ENCODE data around the gene CELF6.

CELF6 gene

DNA sequence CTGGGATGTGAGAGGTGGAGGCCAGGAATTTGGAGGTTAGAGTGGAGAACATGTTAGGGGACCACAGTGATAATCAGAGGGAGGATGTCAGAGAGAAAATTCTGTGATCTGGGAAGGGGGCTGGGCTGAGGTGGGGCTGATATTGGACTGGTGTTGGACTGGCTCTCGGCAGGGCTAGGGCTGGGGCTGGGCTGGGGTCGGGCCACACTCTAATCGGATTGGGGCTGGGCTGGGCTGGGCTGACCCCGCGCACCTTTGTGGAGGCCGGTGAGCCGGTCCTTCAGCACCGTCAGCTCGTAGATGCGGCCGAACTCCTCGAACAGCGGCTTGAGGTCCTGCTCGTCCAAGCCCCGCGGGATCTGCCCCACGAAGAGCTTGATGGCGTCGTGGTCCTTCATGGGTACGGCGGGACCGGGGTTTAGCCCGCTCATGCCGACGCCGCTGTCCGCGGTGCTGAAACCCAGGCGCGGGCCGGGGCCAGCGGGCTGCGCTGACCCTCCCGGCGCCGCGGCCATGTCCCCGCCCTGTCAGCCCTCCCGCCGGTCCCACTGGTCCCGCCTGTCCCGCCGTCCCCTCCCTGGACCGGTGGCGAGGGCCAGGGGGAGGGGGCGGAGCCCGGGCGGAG lies 485 bp downstream of the CELF6 start:
- Histone ChIP-seq H3K9me3 (no peaks in the 10 kb centered on the region), H3K4me3 (ENCODE audit: low read depth in 1 of 2, low read length in 1 of 2) (peak overlapping the region; percentile 52 to 66), H3K27me3 (peaks cover 19% of the 10 kb centered on the region), H3K4me1 (ENCODE audit: control insufficient read depth in 1 of 2, insufficient read depth in 1 of 2, low read depth in 1 of 2, low read length in 1 of 2) (peaks cover 5 to 10% of the 10 kb centered on the region in 2 experiments), H3K36me3 (no peaks in the 10 kb centered on the region), H3K27ac (peak overlapping the region; percentile 74)
- TF ChIP-seq, protein P1, sequence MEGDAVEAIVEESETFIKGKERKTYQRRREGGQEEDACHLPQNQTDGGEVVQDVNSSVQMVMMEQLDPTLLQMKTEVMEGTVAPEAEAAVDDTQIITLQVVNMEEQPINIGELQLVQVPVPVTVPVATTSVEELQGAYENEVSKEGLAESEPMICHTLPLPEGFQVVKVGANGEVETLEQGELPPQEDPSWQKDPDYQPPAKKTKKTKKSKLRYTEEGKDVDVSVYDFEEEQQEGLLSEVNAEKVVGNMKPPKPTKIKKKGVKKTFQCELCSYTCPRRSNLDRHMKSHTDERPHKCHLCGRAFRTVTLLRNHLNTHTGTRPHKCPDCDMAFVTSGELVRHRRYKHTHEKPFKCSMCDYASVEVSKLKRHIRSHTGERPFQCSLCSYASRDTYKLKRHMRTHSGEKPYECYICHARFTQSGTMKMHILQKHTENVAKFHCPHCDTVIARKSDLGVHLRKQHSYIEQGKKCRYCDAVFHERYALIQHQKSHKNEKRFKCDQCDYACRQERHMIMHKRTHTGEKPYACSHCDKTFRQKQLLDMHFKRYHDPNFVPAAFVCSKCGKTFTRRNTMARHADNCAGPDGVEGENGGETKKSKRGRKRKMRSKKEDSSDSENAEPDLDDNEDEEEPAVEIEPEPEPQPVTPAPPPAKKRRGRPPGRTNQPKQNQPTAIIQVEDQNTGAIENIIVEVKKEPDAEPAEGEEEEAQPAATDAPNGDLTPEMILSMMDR (IDR thresholded peaks at IDR 0.05), result no peak

GRCh38 chr15:72318408-72318942 lies 1.5 kb downstream of the CELF6 start:
- H3K4me1 ChIP-seq (ENCODE audit: control insufficient read depth in 1 of 2, insufficient read depth in 1 of 2, low read depth in 1 of 2, low read length in 1 of 2), result peaks cover 5 to 10% of the 10 kb centered on the region in 2 experiments
- H3K27ac ChIP-seq, result no peak overlapping the region
- H3K4me3 ChIP-seq (ENCODE audit: low read depth in 1 of 2, low read length in 1 of 2), result no peak overlapping the region
- H3K36me3 ChIP-seq, result no peaks in the 10 kb centered on the region
- TF ChIP-seq, protein P1 (IDR thresholded peaks at IDR 0.05), result no peak
- H3K9me3 ChIP-seq, result no peaks in the 10 kb centered on the region
- H3K27me3 ChIP-seq, result peaks cover 19% of the 10 kb centered on the region

DNA sequence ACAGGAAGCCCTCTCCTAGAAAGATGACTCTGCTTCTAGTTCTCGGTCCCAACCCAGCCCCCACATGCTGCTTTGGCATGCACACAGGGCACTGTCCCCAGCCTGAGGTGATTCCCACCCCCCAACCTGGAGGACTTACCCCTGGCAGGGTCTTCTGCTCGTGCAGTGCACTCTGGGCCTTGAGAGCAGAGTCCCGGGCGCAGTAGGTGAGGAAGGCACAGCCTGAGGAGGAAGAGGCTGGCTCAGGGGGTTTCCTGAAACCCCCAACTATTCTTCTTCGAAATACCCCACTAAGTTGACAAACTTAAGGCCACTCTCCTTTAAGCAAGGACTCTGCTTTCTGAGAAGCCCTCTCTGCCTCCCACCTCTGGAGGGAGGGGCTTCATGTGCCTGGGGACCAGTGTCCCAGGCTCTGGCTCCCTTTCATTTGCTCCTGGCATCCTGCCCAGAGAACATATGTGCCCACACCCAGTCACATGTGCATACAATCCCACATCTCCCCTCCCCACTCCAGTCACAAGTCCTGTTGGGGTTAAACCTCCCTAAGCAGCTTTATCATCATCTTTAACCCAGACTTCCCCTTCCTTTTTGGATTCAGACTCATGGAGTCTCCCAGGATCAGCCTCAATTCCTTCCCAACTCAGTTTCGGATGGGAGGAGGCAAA lies 4.1 kb downstream of the CELF6 start:
- Histone ChIP-seq H3K4me3 (ENCODE audit: low read depth in 1 of 2, low read length in 1 of 2) (no peak overlapping the region), H3K36me3 (no peaks in the 10 kb centered on the region), H3K4me1 (ENCODE audit: control insufficient read depth in 1 of 2, insufficient read depth in 1 of 2, low read depth in 1 of 2, low read length in 1 of 2) (peaks cover 5 to 9% of the 10 kb centered on the region in 2 experiments), H3K27me3 (peaks cover 17% of the 10 kb centered on the region), H3K27ac (no peak overlapping the region), H3K9me3 (no peaks in the 10 kb centered on the region)
- TF ChIP-seq, protein P1 (IDR thresholded peaks at IDR 0.05), result no peak

DNA sequence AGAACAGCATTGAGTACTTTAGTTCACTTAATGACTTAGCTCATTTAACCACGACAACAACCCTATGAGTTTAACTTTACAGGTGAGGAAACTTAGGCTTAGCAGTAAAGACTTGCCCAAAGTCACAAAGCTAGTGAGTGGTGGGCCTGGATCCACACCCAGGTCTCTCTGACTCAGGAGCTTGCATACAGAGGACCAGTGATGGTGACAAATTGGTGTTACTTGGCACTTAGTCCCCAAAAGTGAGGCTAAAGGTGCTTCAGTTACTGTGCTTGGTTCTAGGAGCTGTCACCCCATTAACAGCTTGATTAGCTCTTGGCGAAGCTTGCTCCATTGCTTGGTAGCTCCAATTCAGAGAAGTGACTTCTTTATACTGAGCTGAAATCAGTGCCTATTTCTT lies 6.1 kb downstream of the CELF6 start:
- H3K4me1 ChIP-seq (ENCODE audit: control insufficient read depth in 1 of 2, insufficient read depth in 1 of 2, low read depth in 1 of 2, low read length in 1 of 2), result no peaks in the 10 kb centered on the region
- peaks cover 1% of the 10 kb centered on the region for H3K27me3 ChIP-seq
- no peaks in the 10 kb centered on the region for H3K36me3 ChIP-seq
- TF ChIP-seq, protein P1 (IDR thresholded peaks at IDR 0.05), result no peak
- H3K9me3 ChIP-seq, result no peaks in the 10 kb centered on the region
- H3K4me3 ChIP-seq (ENCODE audit: low read depth in 1 of 2, low read length in 1 of 2), result no peak overlapping the region
- H3K27ac ChIP-seq, result no peak overlapping the region

GRCh38 chr15:72313448-72313840 lies 6.5 kb downstream of the CELF6 start:
- no peak overlapping the region for H3K4me3 ChIP-seq (ENCODE audit: low read depth in 1 of 2, low read length in 1 of 2)
- no peaks in the 10 kb centered on the region for H3K36me3 ChIP-seq
- H3K9me3 ChIP-seq, result no peaks in the 10 kb centered on the region
- H3K4me1 ChIP-seq (ENCODE audit: control insufficient read depth in 1 of 2, insufficient read depth in 1 of 2, low read depth in 1 of 2, low read length in 1 of 2), result no peaks in the 10 kb centered on the region
- H3K27ac ChIP-seq, result no peak overlapping the region
- H3K27me3 ChIP-seq, result no peaks in the 10 kb centered on the region
- TF ChIP-seq, protein P1 (IDR thresholded peaks at IDR 0.05), result no peak

All from neutrophil (primary cell).